ENCODE data around the gene SMG6. TPM values are rescaled to one million over a fixed set of nuclear protein-coding genes. Genes with fewer than 3 reads are reported as not detected.

Gene SMG6
- total RNA-seq, 2 donors from 2014 or later, result 12.5 to 22.1 TPM

DNA sequence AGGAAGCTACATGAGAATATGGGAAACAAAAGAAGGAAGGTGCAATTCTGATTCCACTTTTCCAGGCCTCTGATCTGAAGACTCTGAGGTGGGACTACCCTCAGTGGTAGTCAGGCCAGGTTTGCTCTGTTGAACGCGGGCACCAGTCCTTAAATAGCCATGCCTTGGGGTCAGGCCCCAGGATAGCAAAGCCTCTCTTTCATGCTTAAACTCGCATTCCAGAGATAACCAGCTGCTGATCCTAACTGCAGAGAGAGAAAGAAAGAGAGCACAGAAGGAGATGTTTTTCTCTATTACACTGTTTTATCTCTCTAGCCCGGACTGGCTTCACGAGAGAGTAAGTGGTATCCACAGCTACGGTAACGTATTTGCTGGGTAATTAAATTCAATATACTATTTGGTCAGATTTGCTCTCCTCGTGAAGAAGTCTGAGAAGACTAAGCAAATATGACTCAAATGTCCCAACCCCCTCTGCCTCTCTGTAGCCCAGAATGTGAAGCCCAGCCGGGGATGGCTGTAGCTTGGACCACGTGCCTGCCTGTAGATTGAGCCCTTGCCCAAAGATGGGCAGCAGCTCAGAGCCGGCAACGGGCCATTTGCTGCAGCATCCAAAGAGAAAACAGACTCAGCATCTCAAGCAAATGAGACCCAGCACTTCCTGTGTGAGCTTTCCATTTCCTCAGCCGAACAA lies 122.2 kb downstream of the SMG6 start:
- ATAC-seq, result no peak
- intact Hi-C loops (cut with DNase I), result no loop called here
- peaks cover 22% of the 10 kb centered on the region for H3K4me1 ChIP-seq
- H3K36me3 ChIP-seq (replicated peaks in 1 of 2; ENCODE audit: insufficient read depth in 1 of 2, low read depth in 2 of 2), result peaks cover 0 to 2% of the 10 kb centered on the region in 2 donors
- no peaks in the 10 kb centered on the region for H3K27me3 ChIP-seq
- peak overlapping the region in 2 of 4 donors; percentile 10 to 14 for H3K27ac ChIP-seq
- peak in 2 of 4 donors; percentile 21 to 25 for DNase-seq
- no peaks in the 10 kb centered on the region for H3K9me3 ChIP-seq
- 80 to 81% methylated on average over 13 of the region's 13 CpGs for WGBS, 2 donors
- no peak for TF ChIP-seq POLR2A (IDR thresholded peaks at IDR 0.05)
- TF ChIP-seq, protein P1, sequence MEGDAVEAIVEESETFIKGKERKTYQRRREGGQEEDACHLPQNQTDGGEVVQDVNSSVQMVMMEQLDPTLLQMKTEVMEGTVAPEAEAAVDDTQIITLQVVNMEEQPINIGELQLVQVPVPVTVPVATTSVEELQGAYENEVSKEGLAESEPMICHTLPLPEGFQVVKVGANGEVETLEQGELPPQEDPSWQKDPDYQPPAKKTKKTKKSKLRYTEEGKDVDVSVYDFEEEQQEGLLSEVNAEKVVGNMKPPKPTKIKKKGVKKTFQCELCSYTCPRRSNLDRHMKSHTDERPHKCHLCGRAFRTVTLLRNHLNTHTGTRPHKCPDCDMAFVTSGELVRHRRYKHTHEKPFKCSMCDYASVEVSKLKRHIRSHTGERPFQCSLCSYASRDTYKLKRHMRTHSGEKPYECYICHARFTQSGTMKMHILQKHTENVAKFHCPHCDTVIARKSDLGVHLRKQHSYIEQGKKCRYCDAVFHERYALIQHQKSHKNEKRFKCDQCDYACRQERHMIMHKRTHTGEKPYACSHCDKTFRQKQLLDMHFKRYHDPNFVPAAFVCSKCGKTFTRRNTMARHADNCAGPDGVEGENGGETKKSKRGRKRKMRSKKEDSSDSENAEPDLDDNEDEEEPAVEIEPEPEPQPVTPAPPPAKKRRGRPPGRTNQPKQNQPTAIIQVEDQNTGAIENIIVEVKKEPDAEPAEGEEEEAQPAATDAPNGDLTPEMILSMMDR (IDR thresholded peaks at IDR 0.05), result no peak
- no peak overlapping the region for H3K4me3 ChIP-seq

DNA sequence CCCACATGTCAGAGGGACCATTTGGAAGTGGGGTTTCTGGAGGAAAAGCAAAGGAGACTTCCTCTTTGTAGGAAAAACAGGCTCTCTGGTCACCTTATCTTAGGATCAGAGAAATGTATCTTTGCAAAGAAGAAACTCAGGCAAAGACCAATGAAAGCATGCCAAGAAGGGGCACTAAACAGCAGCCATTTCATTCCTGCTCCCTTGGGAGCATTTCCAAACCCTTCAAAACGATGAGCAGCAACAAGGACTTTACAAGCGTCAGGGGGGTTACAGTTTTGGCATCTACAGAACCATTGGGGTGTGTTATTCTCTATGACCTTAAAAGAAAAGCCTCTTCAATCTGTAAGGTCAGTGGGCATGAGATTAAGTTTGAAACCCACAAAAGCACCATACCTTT lies 122.8 kb downstream of the SMG6 start:
- intact Hi-C loops (cut with DNase I), result no loop called here
- DNase-seq (no peak), ATAC-seq (no peak)
- Histone ChIP-seq H3K9me3 (no peaks in the 10 kb centered on the region), H3K36me3 (replicated peaks in 1 of 2; ENCODE audit: insufficient read depth in 1 of 2, low read depth in 2 of 2) (peaks cover 0 to 2% of the 10 kb centered on the region in 2 donors), H3K27me3 (no peaks in the 10 kb centered on the region), H3K4me1 (peaks cover 22% of the 10 kb centered on the region), H3K4me3 (no peak overlapping the region), H3K27ac (peak overlapping the region in 1 of 4 donors; percentile 30)
- TF ChIP-seq POLR2A (IDR thresholded peaks at IDR 0.05), result no peak
- TF ChIP-seq, protein P1 (IDR thresholded peaks at IDR 0.05), result no peak
- whole genome bisulfite sequencing, 2 donors, result 80 to 90% methylated on average over 2 of the region's 2 CpGs

DNA sequence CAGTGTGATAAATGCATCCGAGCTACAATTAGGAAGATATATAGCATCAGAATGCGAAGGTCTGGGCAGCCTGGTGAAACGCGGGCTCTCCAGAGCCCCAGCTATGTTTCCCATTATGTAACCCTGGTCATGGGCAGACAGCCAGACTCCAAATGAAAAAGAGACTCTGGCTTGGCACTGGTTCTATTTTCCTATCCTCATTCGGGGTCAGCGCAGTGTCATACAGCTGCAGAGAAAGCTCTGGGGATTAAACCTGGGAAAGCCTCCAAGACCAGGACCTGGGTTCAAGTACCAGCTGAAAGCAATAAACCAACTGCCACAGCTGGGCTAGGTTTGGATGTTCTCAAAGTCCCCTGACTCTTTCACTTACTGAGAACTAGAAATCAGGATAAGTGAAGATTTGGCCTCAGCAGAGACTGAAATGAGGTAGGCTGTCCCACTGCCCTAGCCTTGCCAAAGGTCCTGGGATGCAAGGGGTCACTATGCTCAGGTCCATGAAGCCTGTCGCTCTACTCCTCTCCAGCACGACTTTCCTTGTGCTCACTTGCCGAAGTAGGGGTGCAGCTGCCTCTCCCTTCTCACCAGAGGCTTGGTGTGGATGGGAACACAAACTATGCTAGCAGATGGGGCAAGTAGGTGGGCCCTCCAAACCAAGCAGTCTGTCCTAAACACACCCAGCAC lies 123.8 kb downstream of the SMG6 start:
- WGBS, 2 donors, result 28 to 32% methylated on average over 9 of the region's 9 CpGs
- Histone ChIP-seq H3K27ac (peak overlapping the region in 2 of 4 donors; percentile 46 to 51), H3K36me3 (replicated peaks in 1 of 2; ENCODE audit: insufficient read depth in 1 of 2, low read depth in 2 of 2) (peaks cover 0 to 2% of the 10 kb centered on the region in 2 donors), H3K4me1 (peaks cover 32% of the 10 kb centered on the region), H3K27me3 (no peaks in the 10 kb centered on the region), H3K9me3 (no peaks in the 10 kb centered on the region), H3K4me3 (no peak overlapping the region)
- intact Hi-C loops (cut with DNase I), result no loop called here
- peak; percentile 75 to 83 (median 83) for DNase-seq
- TF ChIP-seq POLR2A (IDR thresholded peaks at IDR 0.05), result no peak
- TF ChIP-seq, protein P1 (IDR thresholded peaks at IDR 0.05), result no peak
- peak; percentile 70 for ATAC-seq

DNA sequence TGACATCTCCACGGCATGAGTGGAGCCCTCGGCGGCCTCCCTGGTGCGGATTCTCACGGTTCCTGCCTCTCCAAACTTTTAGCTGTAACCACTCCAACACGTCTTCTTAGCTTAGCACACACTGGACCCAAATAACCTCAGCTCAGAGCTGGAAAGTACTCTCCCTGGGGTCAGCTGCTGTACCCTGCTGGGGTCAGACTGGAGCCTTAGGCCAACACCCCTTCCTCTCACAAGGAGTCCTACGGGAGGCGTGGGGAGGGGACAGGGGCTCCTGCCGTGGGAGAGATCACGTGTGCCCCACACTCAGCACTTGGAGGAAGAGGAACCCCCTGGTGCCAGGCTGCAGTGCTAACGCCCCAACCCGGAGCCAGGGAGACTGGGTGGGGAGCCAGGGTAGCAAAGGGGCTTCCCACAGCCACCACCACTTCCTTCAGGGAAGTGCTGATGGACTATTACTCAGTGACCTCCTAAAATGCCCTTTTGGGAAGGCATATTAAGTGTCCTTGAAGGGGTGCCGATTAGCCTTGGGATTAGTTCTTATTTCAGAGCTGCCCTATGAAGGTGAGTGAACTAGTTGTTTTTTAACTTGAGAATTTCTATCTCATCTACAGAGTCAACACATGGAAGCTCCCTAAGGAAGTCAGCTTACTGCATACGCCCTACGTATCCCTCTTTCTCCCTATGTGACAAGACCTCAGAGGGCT lies 124.6 kb downstream of the SMG6 start:
- ATAC-seq, result no peak
- Histone ChIP-seq H3K4me1 (peaks cover 40% of the 10 kb centered on the region), H3K9me3 (no peaks in the 10 kb centered on the region), H3K27ac (peak overlapping the region in 2 of 4 donors; percentile 46 to 51), H3K27me3 (no peaks in the 10 kb centered on the region), H3K36me3 (replicated peaks in 1 of 2; ENCODE audit: insufficient read depth in 1 of 2, low read depth in 2 of 2) (peaks cover 0 to 2% of the 10 kb centered on the region in 2 donors), H3K4me3 (no peak overlapping the region)
- no peak for DNase-seq
- 66 to 85% methylated on average over 11 to 15 of the region's 15 CpGs for WGBS, 2 donors
- intact Hi-C loops (cut with DNase I), result no loop called here
- TF ChIP-seq, protein P1 (IDR thresholded peaks at IDR 0.05), result no peak
- no peak for TF ChIP-seq POLR2A (IDR thresholded peaks at IDR 0.05)
